Sigmoid colon (tissue), 7 donors: Measurements from ENCODE around the gene CIC. TPM values are rescaled to one million over a fixed set of nuclear protein-coding genes. Genes with fewer than 3 reads are reported as not detected.

Experiments used
- DNase-seq: peaks from one replicate; pipeline ENCODE4 v3.0.0-alpha.2; 2019
- H3K27ac ChIP-seq, 4 donors: fragments of 200-600 bp; sonication (generic); one replicate each; pipeline ENCODE4 v1.5.1; 2016 to 2019; ENCODE audit warnings: mild to moderate bottlenecking in 1 of 4
- H3K27me3 ChIP-seq, 3 donors: fragments of 200-600 bp; sonication (generic); one replicate each; pipeline ENCODE4 v1.5.1; 2019; ENCODE audit warnings: mild to moderate bottlenecking in 1 of 3
- H3K36me3 ChIP-seq, 4 donors: fragments of 200-600 bp; sonication (generic); one replicate each; pipeline ENCODE4 v1.5.1; 2016 to 2019
- H3K4me1 ChIP-seq, 4 donors: fragments of 200-600 bp; sonication (generic); one replicate each; pipeline ENCODE4 v1.5.1; 2017 to 2019
- H3K4me3 ChIP-seq, 4 donors: fragments of 200-600 bp; sonication (generic); one replicate each; pipeline ENCODE4 v1.5.1; 2017 to 2019; ENCODE audit warnings: mild to moderate bottlenecking in 2 of 4, moderate library complexity in 1 of 4
- H3K9me3 ChIP-seq, 4 donors: fragments of 200-600 bp in 3 of 4; sonication (generic) in 3 of 4; one replicate each; pipeline versions ENCODE4 v1.5.1 to v1.6.1; 2013 to 2019
- EP300 ChIP-seq, 4 donors: sonication (generic); formaldehyde crosslinking; IDR thresholded peaks; one replicate each; pipeline ENCODE4 v1.6.1; 2017; ENCODE audit warnings: antibody characterized with exemption in 4 of 4
- POLR2A ChIP-seq, 2 donors: fragments of 450-650 bp; IDR thresholded peaks; one replicate each; pipeline ENCODE4 v1.6.1; 2016; ENCODE audit warnings: antibody characterized with exemption in 2 of 2, mild to moderate bottlenecking in 2 of 2, moderate library complexity in 2 of 2
- POLR2AphosphoS5 ChIP-seq, 4 donors: sonication (generic); formaldehyde crosslinking; IDR thresholded peaks; one replicate each; pipeline ENCODE4 v1.6.1; 2017; ENCODE audit warnings: antibody characterized with exemption in 4 of 4
- WGBS, 2 donors: extraction: QIAGEN DNeasy Blood & Tissue Kit; methylation state at CpG; one replicate each; pipeline ENCODE4 v1.1.7; 2013; 5-methylcytosine and 5-hydroxymethylcytosine counted together
- intact Hi-C: fragments of 100-400 bp; cut with DNase I; formaldehyde crosslinking; loops from one replicate; pipeline ENCODE4 v1.15.1; 2023
- polyA plus RNA-seq, 3 donors: library from polyadenylated mRNA; stranded (reverse); fragments of 200-250 nt; gene quantifications; one replicate each; pipeline ENCODE4 v1.2.3, GENCODE V29; 2013
- total RNA-seq, 4 donors: library from RNA; depleted of rRNA; stranded (reverse); fragments of >200 nt; gene quantifications; one replicate each; pipeline ENCODE4 v1.1.0, GENCODE V29; 2016
- TF ChIP-seq, protein P1 (sequence below), 4 experiments: fragments of 450-650 bp in 3 of 4; fragments of 200-600 bp in 1 of 4; IDR thresholded peaks; one replicate each; pipeline ENCODE4 v1.5.1; 2016 to 2019; ENCODE audit warnings: antibody characterized with exemption in 4 of 4, mild to moderate bottlenecking in 3 of 4, moderate library complexity in 2 of 4
- donor health status: healthy with polysubstance abuse.
- donor health status: Bipolar disorder and iron deficiency.
- donor health status: healthy.

Gene CIC
- total and polyA plus RNA-seq, 7 donors: 8.4 to 42.1 (median 20.0) TPM

DNA sequence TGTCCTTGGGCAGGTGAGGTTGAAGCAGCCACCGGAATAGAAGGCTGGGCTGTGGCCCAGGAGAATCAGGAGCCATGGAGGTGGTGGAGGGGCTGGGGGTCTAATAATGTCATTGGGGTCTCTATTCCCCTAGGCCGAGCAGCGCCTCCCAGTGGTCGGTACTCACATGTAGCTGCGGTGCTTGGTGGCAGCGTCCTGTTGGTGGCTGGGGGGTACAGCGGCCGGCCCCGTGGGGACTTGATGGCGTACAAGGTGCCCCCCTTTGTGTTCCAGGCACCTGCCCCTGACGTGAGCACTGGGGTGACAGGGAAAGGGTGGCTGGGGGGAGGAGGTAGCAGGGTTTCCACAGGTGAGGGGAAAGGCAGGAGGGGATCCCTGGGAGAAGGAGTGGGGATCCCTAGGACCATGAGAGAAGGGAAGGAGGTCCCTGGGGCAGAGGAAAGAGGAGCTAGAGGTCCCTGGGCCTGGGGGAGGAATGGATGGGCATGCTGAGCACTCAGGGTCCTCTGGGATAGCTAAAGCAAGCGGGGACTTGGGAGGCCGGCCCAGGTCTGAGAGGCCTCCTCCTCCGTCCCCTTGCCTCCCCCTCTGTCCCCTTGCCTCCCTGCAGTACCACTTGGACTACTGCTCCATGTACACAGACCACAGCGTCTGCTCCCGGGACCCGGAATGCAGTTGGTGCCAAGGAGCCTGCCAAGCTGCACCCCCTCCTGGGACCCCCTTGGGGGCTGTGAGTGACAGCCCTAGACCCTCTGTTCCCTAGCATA, 74.5 kb downstream of the CIC start:
- H3K4me3 ChIP-seq: no peak overlapping the region
- TF ChIP-seq, protein P1, sequence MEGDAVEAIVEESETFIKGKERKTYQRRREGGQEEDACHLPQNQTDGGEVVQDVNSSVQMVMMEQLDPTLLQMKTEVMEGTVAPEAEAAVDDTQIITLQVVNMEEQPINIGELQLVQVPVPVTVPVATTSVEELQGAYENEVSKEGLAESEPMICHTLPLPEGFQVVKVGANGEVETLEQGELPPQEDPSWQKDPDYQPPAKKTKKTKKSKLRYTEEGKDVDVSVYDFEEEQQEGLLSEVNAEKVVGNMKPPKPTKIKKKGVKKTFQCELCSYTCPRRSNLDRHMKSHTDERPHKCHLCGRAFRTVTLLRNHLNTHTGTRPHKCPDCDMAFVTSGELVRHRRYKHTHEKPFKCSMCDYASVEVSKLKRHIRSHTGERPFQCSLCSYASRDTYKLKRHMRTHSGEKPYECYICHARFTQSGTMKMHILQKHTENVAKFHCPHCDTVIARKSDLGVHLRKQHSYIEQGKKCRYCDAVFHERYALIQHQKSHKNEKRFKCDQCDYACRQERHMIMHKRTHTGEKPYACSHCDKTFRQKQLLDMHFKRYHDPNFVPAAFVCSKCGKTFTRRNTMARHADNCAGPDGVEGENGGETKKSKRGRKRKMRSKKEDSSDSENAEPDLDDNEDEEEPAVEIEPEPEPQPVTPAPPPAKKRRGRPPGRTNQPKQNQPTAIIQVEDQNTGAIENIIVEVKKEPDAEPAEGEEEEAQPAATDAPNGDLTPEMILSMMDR (IDR thresholded peaks at IDR 0.05): no peak
- TF ChIP-seq POLR2AphosphoS5 (IDR thresholded peaks at IDR 0.05) (no peak), POLR2A (IDR thresholded peaks at IDR 0.05) (no peak), EP300 (IDR thresholded peaks at IDR 0.05) (no peak)
- H3K36me3 ChIP-seq: peaks cover 0 to 57% (median 7%) of the 10 kb centered on the region in 4 donors
- H3K27ac ChIP-seq: no peak overlapping the region
- H3K4me1 ChIP-seq: no peaks in the 10 kb centered on the region
- H3K27me3 ChIP-seq: no peaks in the 10 kb centered on the region
- H3K9me3 ChIP-seq: no peaks in the 10 kb centered on the region
- intact Hi-C loops: no loop called here
- DNase-seq: no peak
- WGBS, 2 donors: 92 to 95% methylated on average over 17 of the region's 17 CpGs

DNA sequence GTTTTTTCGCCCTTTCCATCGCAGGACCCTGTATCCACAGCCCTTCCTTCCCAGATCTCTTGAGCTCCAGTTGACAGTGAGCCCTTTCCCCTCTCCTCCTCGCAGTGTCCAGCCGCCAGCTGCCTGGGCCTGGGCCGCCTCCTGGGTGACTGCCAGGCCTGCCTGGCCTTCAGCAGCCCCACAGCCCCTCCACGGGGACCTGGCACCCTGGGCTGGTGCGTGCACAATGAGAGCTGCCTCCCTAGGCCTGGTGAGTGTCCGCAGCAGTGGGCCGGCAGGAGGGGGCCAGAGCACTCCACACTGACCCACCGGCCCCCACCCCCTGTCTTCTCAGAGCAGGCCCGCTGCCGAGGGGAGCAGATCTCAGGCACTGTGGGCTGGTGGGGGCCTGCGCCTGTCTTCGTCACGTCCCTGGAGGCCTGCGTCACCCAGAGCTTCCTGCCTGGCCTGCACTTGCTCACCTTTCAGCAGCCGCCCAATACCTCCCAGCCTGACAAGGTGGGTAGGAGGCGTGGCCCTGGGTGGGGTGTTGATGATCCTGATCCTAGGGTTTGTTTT, 75.4 kb downstream of the CIC start:
- H3K36me3 ChIP-seq: peaks cover 0 to 58% (median 9%) of the 10 kb centered on the region in 4 donors
- H3K27ac ChIP-seq: no peak overlapping the region
- TF ChIP-seq POLR2A (IDR thresholded peaks at IDR 0.05): no peak
- TF ChIP-seq EP300 (IDR thresholded peaks at IDR 0.05): no peak
- TF ChIP-seq, protein P1 (IDR thresholded peaks at IDR 0.05): no peak
- intact Hi-C loops: no loop called here
- no peaks in the 10 kb centered on the region for H3K9me3 ChIP-seq
- 91 to 94% methylated on average over 18 of the region's 18 CpGs for WGBS, 2 donors
- no peak overlapping the region for H3K4me3 ChIP-seq
- no peaks in the 10 kb centered on the region for H3K27me3 ChIP-seq
- no peaks in the 10 kb centered on the region for H3K4me1 ChIP-seq
- DNase-seq: no peak

Other genes with a start within 250 kb of the CIC start
- 10 to 100 TPM in 3 of 4 donors, 1 to 10 TPM in 1; 8.4 to 23.3 (median 13.3) TPM for gene GRIK5, start 199.0 kb upstream of the CIC start, total RNA-seq
- 1 to 10 TPM in 1 of 3 donors, under 1 TPM in 1, not detected in 1; under 0.01 to 2.7 TPM for gene GRIK5, start 199.0 kb upstream of the CIC start, polyA plus RNA-seq
- gene ZNF574, start 193.1 kb upstream of the CIC start, total RNA-seq: 10 to 100 TPM; 12.5 to 14.6 (median 13.1) TPM
- gene ZNF574, start 193.1 kb upstream of the CIC start, polyA plus RNA-seq: 1 to 10 TPM; 3.0 to 9.3 (median 5.5) TPM
- gene POU2F2, start 136.8 kb upstream of the CIC start, total RNA-seq: 1 to 10 TPM; 1.2 to 3.0 (median 2.5) TPM
- 10 to 100 TPM in 1 of 3 donors, 1 to 10 TPM in 1, under 1 TPM in 1; 0.60 to 19.0 (median 1.6) TPM for gene POU2F2, start 136.8 kb upstream of the CIC start, polyA plus RNA-seq
- 10 to 100 TPM; 28.5 to 41.3 (median 36.3) TPM for gene DEDD2, start 51.6 kb upstream of the CIC start, total RNA-seq
- gene DEDD2, start 51.6 kb upstream of the CIC start, polyA plus RNA-seq: 10 to 100 TPM; 42.2 to 87.6 (median 49.9) TPM
- 1 to 10 TPM; 2.2 to 6.1 (median 4.3) TPM for gene ZNF526, start 48.9 kb upstream of the CIC start, total RNA-seq
- gene ZNF526, start 48.9 kb upstream of the CIC start, polyA plus RNA-seq: 1 to 10 TPM; 3.0 to 6.8 (median 3.2) TPM
- gene GSK3A, start 26.6 kb upstream of the CIC start, total RNA-seq: 10 to 100 TPM; 17.4 to 28.5 (median 20.5) TPM
- 10 to 100 TPM; 31.8 to 49.5 (median 49.0) TPM for gene GSK3A, start 26.6 kb upstream of the CIC start, polyA plus RNA-seq
- gene ERF, start 14.1 kb upstream of the CIC start, total RNA-seq: 10 to 100 TPM; 18.9 to 39.3 (median 25.6) TPM
- gene ERF, start 14.1 kb upstream of the CIC start, polyA plus RNA-seq: 10 to 100 TPM; 18.6 to 42.8 (median 23.6) TPM
- gene PRR19, start 32.9 kb downstream of the CIC start, total RNA-seq: not detected
- under 1 TPM in 2 of 3 donors, not detected in 1; 0.69 to 0.79 TPM for gene PRR19, start 32.9 kb downstream of the CIC start, polyA plus RNA-seq
- 1 to 10 TPM; 5.6 to 8.6 (median 6.0) TPM for gene PAFAH1B3, start 33.4 kb downstream of the CIC start, total RNA-seq
- gene PAFAH1B3, start 33.4 kb downstream of the CIC start, polyA plus RNA-seq: 10 to 100 TPM; 27.0 to 44.3 (median 27.7) TPM
- gene TMEM145, start 44.1 kb downstream of the CIC start, total RNA-seq: 1 to 10 TPM in 1 of 4 donors, under 1 TPM in 2, not detected in 1; 0.54 to 4.4 (median 0.71) TPM
- gene TMEM145, start 44.1 kb downstream of the CIC start, polyA plus RNA-seq: under 1 TPM in 1 of 3 donors, not detected in 2; 0.58 TPM
- gene MEGF8, start 56.4 kb downstream of the CIC start, total RNA-seq: 10 to 100 TPM in 2 of 4 donors, 1 to 10 TPM in 2; 5.4 to 21.6 (median 9.3) TPM
- 10 to 100 TPM in 1 of 3 donors, 1 to 10 TPM in 2; 1.8 to 13.9 (median 2.3) TPM for gene MEGF8, start 56.4 kb downstream of the CIC start, polyA plus RNA-seq
- not detected for gene CNFN, start 121.0 kb downstream of the CIC start, total RNA-seq
- gene CNFN, start 121.0 kb downstream of the CIC start, polyA plus RNA-seq: 10 to 100 TPM in 1 of 3 donors, 1 to 10 TPM in 2; 6.1 to 21.0 (median 9.7) TPM
- 10 to 100 TPM in 1 of 4 donors, 1 to 10 TPM in 3; 1.6 to 38.5 (median 7.5) TPM for gene LIPE, start 158.1 kb downstream of the CIC start, total RNA-seq
- gene LIPE, start 158.1 kb downstream of the CIC start, polyA plus RNA-seq: 10 to 100 TPM in 1 of 3 donors, 1 to 10 TPM in 2; 3.0 to 48.0 (median 3.9) TPM
- not detected for gene CXCL17, start 173.7 kb downstream of the CIC start, total RNA-seq
- 1 to 10 TPM in 1 of 3 donors, under 1 TPM in 1, not detected in 1; 0.90 to 1.2 TPM for gene CXCL17, start 173.7 kb downstream of the CIC start, polyA plus RNA-seq